PC-9 (cell line): Measurements from ENCODE around the gene B4GALNT2.

Experiments
- EZH2 ChIP-seq: fragments of 200-600 bp; sonication (generic); IDR thresholded peaks from 2 replicates; pipeline ENCODE4 v1.8.0; 2017; ENCODE audit warnings: antibody characterized with exemption, low read depth
- TF ChIP-seq, protein P1 (sequence below): fragments of 200-600 bp; sonication (generic); conservative IDR thresholded peaks from 2 replicates; pipeline ENCODE4 v1.6.1; 2017; ENCODE audit warnings: mixed run types, antibody characterized with exemption, mild to moderate bottlenecking, moderate library complexity

DNA sequence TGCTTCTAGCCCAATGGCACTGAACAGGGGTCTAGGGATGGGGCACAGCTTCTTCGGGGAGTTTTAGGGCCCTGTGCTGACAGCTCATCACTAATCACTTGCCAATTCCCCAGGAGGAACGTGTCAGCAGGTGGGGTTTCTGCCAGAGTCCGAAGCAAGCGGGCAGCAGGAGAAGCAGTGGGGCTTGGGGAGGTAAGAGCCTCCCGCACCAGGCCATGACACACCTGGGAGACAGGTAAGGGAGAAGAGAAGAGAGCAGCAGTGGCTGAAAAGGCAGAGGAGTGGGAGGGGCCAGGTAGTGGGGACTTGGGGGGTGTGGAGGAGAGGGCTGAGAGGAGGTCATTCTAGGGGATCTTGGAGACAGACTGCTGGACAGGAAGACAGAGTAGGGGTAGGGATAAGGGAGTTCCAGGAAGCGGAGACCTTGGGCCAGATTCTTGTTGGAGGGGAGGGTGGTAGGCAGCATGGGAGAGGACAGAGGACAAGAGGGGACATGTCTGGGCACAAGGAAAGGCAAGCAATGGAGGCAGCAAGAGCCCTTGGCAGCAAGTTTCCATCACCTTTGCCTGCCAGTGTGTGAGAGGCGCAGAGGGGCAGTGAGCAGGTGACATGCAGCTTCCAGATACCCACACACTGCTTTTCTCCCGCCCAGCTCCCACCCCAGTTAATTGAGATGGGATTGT is 93.1 kb downstream of the B4GALNT2 start:
- TF ChIP-seq, protein P1, sequence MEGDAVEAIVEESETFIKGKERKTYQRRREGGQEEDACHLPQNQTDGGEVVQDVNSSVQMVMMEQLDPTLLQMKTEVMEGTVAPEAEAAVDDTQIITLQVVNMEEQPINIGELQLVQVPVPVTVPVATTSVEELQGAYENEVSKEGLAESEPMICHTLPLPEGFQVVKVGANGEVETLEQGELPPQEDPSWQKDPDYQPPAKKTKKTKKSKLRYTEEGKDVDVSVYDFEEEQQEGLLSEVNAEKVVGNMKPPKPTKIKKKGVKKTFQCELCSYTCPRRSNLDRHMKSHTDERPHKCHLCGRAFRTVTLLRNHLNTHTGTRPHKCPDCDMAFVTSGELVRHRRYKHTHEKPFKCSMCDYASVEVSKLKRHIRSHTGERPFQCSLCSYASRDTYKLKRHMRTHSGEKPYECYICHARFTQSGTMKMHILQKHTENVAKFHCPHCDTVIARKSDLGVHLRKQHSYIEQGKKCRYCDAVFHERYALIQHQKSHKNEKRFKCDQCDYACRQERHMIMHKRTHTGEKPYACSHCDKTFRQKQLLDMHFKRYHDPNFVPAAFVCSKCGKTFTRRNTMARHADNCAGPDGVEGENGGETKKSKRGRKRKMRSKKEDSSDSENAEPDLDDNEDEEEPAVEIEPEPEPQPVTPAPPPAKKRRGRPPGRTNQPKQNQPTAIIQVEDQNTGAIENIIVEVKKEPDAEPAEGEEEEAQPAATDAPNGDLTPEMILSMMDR = no peak
- TF ChIP-seq EZH2 = no peak
